ENCODE results near the gene NHERF1.

- TF ChIP-seq CTCF (conservative IDR thresholded peaks at IDR 0.05; ENCODE audit: low read depth, low read length) (no peak), EZH2 (IDR thresholded peaks at IDR 0.05; ENCODE audit: low read length, unreplicated experiment) (no peak), EZH2phosphoT487 (IDR thresholded peaks at IDR 0.05; ENCODE audit: borderline replicate concordance, low read length) (no peak)
These were observed 2.1 kb downstream of the NHERF1 start for GRCh38 chr17:74750327-74751069.
